Panc1 (cell line): ENCODE measurements around the gene CD163L1. TPM values are rescaled to one million over a fixed set of nuclear protein-coding genes. Genes with fewer than 3 reads are reported as not detected.

Source experiments
- ATAC-seq: fragments of 200-7000 bp; cut with Tn5 transposase; 2 replicates; pipeline ENCODE4 v1.9.1; 2020; ENCODE audit warnings: mild to moderate bottlenecking, moderate library complexity
- BruUV-seq: library from RNA; stranded (reverse); fragments of 400-500 nt; replicated peaks from 2 replicates; lab custom pipeline; 2021; lab: Mats Ljungman, UMichigan
- CTCF ChIA-PET: fragments of 300-600 bp; sonication (Branson Sonifier 250); formaldehyde crosslinking; loops from one replicate; lab custom pipeline; 2022; ENCODE audit warnings: antibody characterized with exemption; lab: Charles Lee
- POLR2A ChIA-PET: fragments of 300-600 bp; sonication (Branson Sonifier 250); formaldehyde crosslinking; loops from one replicate; lab custom pipeline; 2022; ENCODE audit warnings: antibody characterized with exemption; lab: Charles Lee
- DNase-seq: peaks from one replicate; pipeline ENCODE4 v3.0.0-alpha.2; 2010; ENCODE audit warnings: low read depth, low spot score
- H3K27ac ChIP-seq: 2 replicates; pipeline ENCODE4 v1.5.1; 2011; ENCODE audit warnings: mild to moderate bottlenecking, low read length, inconsistent platforms
- H3K27me3 ChIP-seq: fragments of 200-500 bp; sonication (Bioruptor generic); 2 replicates; pipeline ENCODE4 v1.6.0; 2014; ENCODE audit warnings: low read length, inconsistent platforms; ENCODE audit not compliant: control insufficient read depth, insufficient read depth
- H3K36me3 ChIP-seq: fragments of 200-500 bp; sonication (Bioruptor generic); 2 replicates; pipeline ENCODE4 v1.5.1; 2014; ENCODE audit warnings: inconsistent platforms, mild to moderate bottlenecking, low read length, moderate library complexity; ENCODE audit not compliant: control insufficient read depth, insufficient read depth
- H3K4me1 ChIP-seq: 2 replicates; pipeline ENCODE4 v1.5.1; 2011; ENCODE audit warnings: inconsistent platforms, mild to moderate bottlenecking, low read length, moderate library complexity; ENCODE audit not compliant: control insufficient read depth, insufficient read depth
- H3K4me3 ChIP-seq, 2 experiments: 2 replicates each; pipeline ENCODE4 v1.5.1; 2011 to 2012; ENCODE audit warnings: low read depth in 2 of 2, low read length in 2 of 2, mild to moderate bottlenecking in 2 of 2, inconsistent platforms in 1 of 2, moderate library complexity in 1 of 2
- H3K9me3 ChIP-seq: fragments of 200-500 bp; sonication (Bioruptor generic); 2 replicates; pipeline ENCODE4 v1.5.1; 2014; ENCODE audit warnings: low read depth, mild to moderate bottlenecking, inconsistent platforms, low read length, moderate library complexity; ENCODE audit not compliant: control insufficient read depth, insufficient read depth
- CTCF ChIP-seq: fragments of 450-650 bp; IDR thresholded peaks from 2 replicates; pipeline ENCODE4 v1.5.1; 2017; ENCODE audit warnings: mild to moderate bottlenecking
- POLR2AphosphoS5 ChIP-seq: IDR thresholded peaks from 2 replicates; pipeline ENCODE4 v1.6.1; 2012; ENCODE audit warnings: mild to moderate bottlenecking, low read depth, low read length, moderate library complexity
- REST ChIP-seq, 2 experiments: IDR thresholded peaks; 2 replicates each; pipeline ENCODE4 v1.6.1; 2011 to 2012; ENCODE audit warnings: low read depth in 2 of 2, control low read depth in 1 of 2, low read length in 1 of 2, mild to moderate bottlenecking in 1 of 2, moderate library complexity in 1 of 2; ENCODE audit not compliant: insufficient read depth in 1 of 2
- SIN3A ChIP-seq: IDR thresholded peaks from 2 replicates; pipeline ENCODE4 v1.6.1; 2012; ENCODE audit warnings: low read depth, mild to moderate bottlenecking, low read length, moderate library complexity, borderline replicate concordance; ENCODE audit not compliant: insufficient read depth
- TCF7L2 ChIP-seq: IDR thresholded peaks from 2 replicates; pipeline ENCODE4 v1.6.1; 2011; ENCODE audit warnings: mild to moderate bottlenecking, low read depth, low read length, inconsistent platforms
- in situ Hi-C: cut with HindIII; loops from 2 replicates; pipeline ENCODE4 v1.10.0; 2016; ENCODE audit warnings: low sequenced_read_pairs, low pct_unique_long_range_greater_than_20kb
- intact Hi-C: fragments of 100-400 bp; cut with micrococcal nuclease; formaldehyde crosslinking; loops from one replicate; pipeline ENCODE4 v1.10.0; 2022; ENCODE audit not compliant: unreplicated experiment
- total RNA-seq: library from RNA; stranded (reverse); gene quantifications from one replicate; pipeline ENCODE4 v1.2.1, GENCODE V29; 2021; ENCODE audit not compliant: unreplicated experiment

CD163L1 gene
- total RNA-seq, 1 experiment from 2014 or later, result not detected

GRCh38 chr12:7451756-7452155, 7.8 kb upstream of the CD163L1 start:
- in situ Hi-C loops, result no loop called here
- DNase-seq (no peak), ATAC-seq (no peak)
- no peaks in the 10 kb centered on the region for H3K36me3 ChIP-seq
- BruUV-seq, result no TSS peak
- intact Hi-C loops, result no loop called here
- POLR2A ChIA-PET, result no interaction called here
- H3K4me3 ChIP-seq, result no peak overlapping the region
- no peak overlapping the region for H3K27ac ChIP-seq
- CTCF ChIA-PET, result no interaction called here
- no peaks in the 10 kb centered on the region for H3K4me1 ChIP-seq
- no peaks in the 10 kb centered on the region for H3K27me3 ChIP-seq
- TF ChIP-seq CTCF, result no peak
- TF ChIP-seq POLR2AphosphoS5, result no peak
- no peak for TF ChIP-seq REST (IDR thresholded peaks at IDR 0.05; ENCODE audit: insufficient read depth in 1 of 2, low read depth in 2 of 2, low read length in 1 of 2)
- TF ChIP-seq TCF7L2, result no peak
- TF ChIP-seq SIN3A, result no peak
- no peaks in the 10 kb centered on the region for H3K9me3 ChIP-seq

GRCh38 chr12:7450667-7451066, 6.7 kb upstream of the CD163L1 start:
- Histone ChIP-seq H3K4me3 (no peak overlapping the region), H3K4me1 (no peaks in the 10 kb centered on the region), H3K9me3 (no peaks in the 10 kb centered on the region), H3K27ac (no peak overlapping the region), H3K27me3 (no peaks in the 10 kb centered on the region), H3K36me3 (no peaks in the 10 kb centered on the region)
- no peak for ATAC-seq
- intact Hi-C loops (no loop called here), in situ Hi-C loops (no loop called here)
- POLR2A ChIA-PET, result no interaction called here
- TF ChIP-seq CTCF (no peak), REST (IDR thresholded peaks at IDR 0.05; ENCODE audit: insufficient read depth in 1 of 2, low read depth in 2 of 2, low read length in 1 of 2) (no peak)
- CTCF ChIA-PET, result no interaction called here
- DNase-seq, result no peak
- no TSS peak for BruUV-seq
